Endothelial cell (in vitro differentiated cells): Measurements from ENCODE around the gene IRS2. TPM values are rescaled to one million over a fixed set of nuclear protein-coding genes. Genes with fewer than 3 reads are reported as not detected.

Experiments used
- DNase-seq: peaks from one replicate; pipeline ENCODE4 v3.0.0; 2021; ENCODE audit warnings: low spot score
- H3K27ac Mint-ChIP-seq: one replicate; pipeline ENCODE4 v1.8.0; 2021; ENCODE audit warnings: mixed read lengths, inconsistent platforms; ENCODE audit not compliant: unreplicated experiment
- H3K27me3 Mint-ChIP-seq: one replicate; pipeline ENCODE4 v1.8.0; 2021; ENCODE audit warnings: mild to moderate bottlenecking, moderate library complexity, mixed read lengths, inconsistent platforms; ENCODE audit not compliant: unreplicated experiment
- H3K36me3 Mint-ChIP-seq: one replicate; pipeline ENCODE4 v1.8.0; 2021; ENCODE audit warnings: mild to moderate bottlenecking, low read depth, mixed read lengths, inconsistent platforms; ENCODE audit not compliant: unreplicated experiment
- H3K4me1 Mint-ChIP-seq: one replicate; pipeline ENCODE4 v1.8.0; 2021; ENCODE audit warnings: mild to moderate bottlenecking, mixed read lengths, inconsistent platforms; ENCODE audit not compliant: unreplicated experiment
- H3K4me3 Mint-ChIP-seq: one replicate; pipeline ENCODE4 v1.8.0; 2021; ENCODE audit warnings: mild to moderate bottlenecking, mixed read lengths, inconsistent platforms; ENCODE audit not compliant: unreplicated experiment
- H3K9me3 Mint-ChIP-seq: one replicate; pipeline ENCODE4 v1.8.0; 2021; ENCODE audit warnings: mixed read lengths, inconsistent platforms; ENCODE audit not compliant: unreplicated experiment
- total RNA-seq: library from RNA; stranded (reverse); fragmentation: NEBNext Ultra II Directional; extraction: Animal tissue kit (Norgen Biotek cat#: 25700); gene quantifications from one replicate; pipeline ENCODE4 v1.2.1, GENCODE V29; 2021; ENCODE audit not compliant: unreplicated experiment
- TF ChIP-seq, protein P1 (sequence below): fragments of 200-600 bp; sonication (generic); IDR thresholded peaks from one replicate; pipeline ENCODE4 v1.5.0; 2021; ENCODE audit warnings: antibody characterized with exemption; ENCODE audit not compliant: unreplicated experiment

Gene IRS2
- total RNA-seq, 1 donor from 2014 or later = 16.4 TPM

DNA sequence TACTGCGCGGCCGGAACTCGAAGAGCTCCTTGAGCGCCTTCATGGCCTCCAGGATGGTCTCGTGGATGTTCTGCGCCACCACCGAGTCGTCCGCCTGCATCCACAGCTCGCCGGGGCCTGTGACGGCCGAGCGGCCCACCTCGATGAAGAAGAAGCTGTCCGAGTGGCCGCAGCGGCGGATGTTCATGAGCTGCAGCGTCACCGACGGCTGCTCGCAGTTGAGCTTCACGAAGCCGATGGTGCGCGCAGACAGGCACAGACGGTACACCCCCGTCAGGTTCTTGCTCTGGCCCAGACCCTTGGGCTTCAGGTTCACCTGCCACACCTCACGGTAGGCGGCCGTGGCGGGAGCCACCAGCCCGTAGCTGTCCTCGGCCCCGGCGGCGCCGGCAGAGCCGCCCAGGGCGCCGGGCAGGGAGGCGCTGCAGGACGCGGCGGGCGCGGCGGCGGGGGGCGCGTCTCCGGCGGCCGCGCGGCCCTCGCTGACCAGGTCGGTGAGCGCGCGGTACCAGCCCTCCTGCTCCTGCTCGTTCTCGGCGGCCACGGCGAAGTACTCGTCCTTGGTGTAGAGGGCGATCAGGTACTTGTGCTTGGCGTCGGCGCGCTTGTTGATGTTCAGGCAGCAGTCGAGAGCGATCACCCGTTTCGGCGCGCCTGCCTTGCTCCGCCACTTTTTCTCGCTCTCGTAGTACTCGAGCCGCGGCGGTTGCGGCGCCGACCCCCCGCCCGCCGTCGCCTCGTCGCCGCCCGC lies 1.1 kb downstream of the IRS2 start:
- peak; percentile 40 for DNase-seq
- Mint-ChIP-seq H3K4me1 (peaks cover 10% of the 10 kb centered on the region), H3K36me3 (peaks cover 5% of the 10 kb centered on the region), H3K27me3 (peaks cover 7% of the 10 kb centered on the region), H3K4me3 (peak overlapping the region; percentile 87), H3K27ac (no peak overlapping the region), H3K9me3 (no peaks in the 10 kb centered on the region)
- TF ChIP-seq, protein P1, sequence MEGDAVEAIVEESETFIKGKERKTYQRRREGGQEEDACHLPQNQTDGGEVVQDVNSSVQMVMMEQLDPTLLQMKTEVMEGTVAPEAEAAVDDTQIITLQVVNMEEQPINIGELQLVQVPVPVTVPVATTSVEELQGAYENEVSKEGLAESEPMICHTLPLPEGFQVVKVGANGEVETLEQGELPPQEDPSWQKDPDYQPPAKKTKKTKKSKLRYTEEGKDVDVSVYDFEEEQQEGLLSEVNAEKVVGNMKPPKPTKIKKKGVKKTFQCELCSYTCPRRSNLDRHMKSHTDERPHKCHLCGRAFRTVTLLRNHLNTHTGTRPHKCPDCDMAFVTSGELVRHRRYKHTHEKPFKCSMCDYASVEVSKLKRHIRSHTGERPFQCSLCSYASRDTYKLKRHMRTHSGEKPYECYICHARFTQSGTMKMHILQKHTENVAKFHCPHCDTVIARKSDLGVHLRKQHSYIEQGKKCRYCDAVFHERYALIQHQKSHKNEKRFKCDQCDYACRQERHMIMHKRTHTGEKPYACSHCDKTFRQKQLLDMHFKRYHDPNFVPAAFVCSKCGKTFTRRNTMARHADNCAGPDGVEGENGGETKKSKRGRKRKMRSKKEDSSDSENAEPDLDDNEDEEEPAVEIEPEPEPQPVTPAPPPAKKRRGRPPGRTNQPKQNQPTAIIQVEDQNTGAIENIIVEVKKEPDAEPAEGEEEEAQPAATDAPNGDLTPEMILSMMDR = no peak

DNA sequence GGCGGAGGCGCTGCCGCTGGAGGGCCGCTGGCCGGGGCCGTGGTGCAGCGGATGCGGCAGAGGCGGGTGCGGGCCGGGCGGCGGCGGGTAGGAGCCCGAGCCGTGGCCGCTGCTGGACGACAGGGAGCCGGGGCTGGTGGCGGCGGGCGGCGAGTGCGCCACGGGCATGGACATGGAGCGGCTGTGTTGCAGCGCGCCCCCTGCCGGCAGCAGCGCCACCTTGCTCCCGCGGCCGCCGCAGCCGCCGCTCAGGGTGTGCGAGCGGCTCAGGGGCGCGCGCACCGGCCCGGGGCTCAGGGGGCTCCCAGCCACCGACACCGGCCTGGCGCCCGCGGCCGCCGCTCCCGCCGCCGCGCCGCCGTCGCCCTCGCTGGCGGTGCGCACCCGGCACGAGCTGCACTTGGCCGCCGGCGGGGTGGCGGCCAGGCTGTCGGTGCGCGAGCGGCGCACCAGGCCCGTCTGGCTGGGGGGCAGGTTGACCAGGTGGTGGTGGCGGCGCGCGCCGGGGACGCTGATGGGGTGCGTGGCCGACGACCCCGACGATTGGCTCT lies 1.7 kb downstream of the IRS2 start:
- Mint-ChIP-seq H3K27me3 (peaks cover 7% of the 10 kb centered on the region), H3K36me3 (peaks cover 5% of the 10 kb centered on the region), H3K4me3 (peak overlapping the region; percentile 87), H3K4me1 (peaks cover 14% of the 10 kb centered on the region), H3K27ac (no peak overlapping the region), H3K9me3 (no peaks in the 10 kb centered on the region)
- peak; percentile 92 for DNase-seq
- TF ChIP-seq, protein P1 = peak; percentile 72

DNA sequence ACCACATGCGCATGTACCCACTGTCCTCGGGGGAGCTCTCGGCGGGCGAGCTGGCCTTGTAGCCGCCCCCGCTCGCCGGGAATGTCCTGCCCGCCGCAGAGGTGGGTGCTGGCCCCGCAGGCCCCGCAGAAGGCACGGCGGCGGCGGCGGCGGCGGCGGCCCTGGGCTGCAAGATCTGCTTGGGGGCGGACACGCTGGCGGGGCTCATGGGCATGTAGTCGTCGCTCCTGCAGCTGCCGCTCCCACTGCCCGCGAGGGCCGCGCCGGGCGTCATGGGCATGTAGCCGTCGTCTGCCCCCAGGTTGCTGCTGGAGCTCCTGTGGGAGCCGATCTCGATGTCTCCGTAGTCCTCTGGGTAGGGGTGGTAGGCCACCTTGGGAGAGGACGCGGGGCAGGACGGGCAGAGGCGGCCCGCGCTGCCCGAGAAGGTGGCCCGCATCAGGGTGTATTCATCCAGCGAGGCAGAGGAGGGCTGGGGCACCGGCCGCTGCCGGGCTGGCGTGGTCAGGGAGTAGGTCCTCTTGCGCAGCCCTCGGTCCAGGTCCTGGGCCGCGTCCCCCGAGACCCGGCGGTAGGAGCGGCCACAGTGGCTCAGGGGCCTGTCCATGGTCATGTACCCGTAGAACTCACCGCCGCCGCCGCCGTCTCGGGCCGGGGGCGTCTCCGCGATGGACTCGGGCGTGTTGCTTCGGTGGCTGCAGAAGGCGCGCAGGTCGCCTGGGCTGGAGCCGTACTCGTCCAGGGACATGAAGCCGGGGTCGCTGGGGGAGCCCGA lies 2.4 kb downstream of the IRS2 start:
- H3K36me3 Mint-ChIP-seq = peaks cover 5% of the 10 kb centered on the region
- peaks cover 21% of the 10 kb centered on the region for H3K4me1 Mint-ChIP-seq
- peaks cover 7% of the 10 kb centered on the region for H3K27me3 Mint-ChIP-seq
- no peaks in the 10 kb centered on the region for H3K9me3 Mint-ChIP-seq
- TF ChIP-seq, protein P1 = no peak
- peak overlapping the region; percentile 67 for H3K4me3 Mint-ChIP-seq
- no peak overlapping the region for H3K27ac Mint-ChIP-seq
- DNase-seq = no peak

DNA sequence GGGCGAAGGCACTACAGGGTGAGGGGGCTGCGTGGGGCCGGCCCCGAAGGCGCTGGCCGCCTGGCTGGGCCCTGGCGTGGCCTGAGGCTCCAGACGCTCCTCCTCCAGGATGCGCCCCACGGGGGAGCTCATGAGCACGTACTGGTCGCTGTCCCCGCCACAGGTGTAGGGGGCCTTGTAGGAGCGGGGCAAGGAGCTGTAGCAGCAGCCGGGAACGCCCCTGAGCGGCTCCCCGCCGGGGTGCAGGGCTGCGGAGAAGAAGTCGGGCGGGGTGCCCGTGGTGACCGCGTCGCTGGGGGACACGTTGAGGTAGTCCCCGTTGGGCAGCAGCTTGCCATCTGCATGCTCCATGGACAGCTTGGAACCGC lies 3.0 kb downstream of the IRS2 start:
- Mint-ChIP-seq H3K27me3 (peaks cover 7% of the 10 kb centered on the region), H3K4me3 (no peak overlapping the region)
- DNase-seq = peak; percentile 38

More for the DNA sequence above, 3.0 kb downstream of the IRS2 start:
- Mint-ChIP-seq H3K4me1 (peaks cover 27% of the 10 kb centered on the region), H3K36me3 (peaks cover 5% of the 10 kb centered on the region), H3K27ac (no peak overlapping the region), H3K9me3 (no peaks in the 10 kb centered on the region)
- TF ChIP-seq, protein P1 = no peak
